GM19438 (cell line): ENCODE measurements around the gene BMAL2.
A peak's percentile ranks its signal among the peaks of the same experiment; 100 is the strongest.

ENCODE experiments used
- ATAC-seq: cut with Tn5 transposase; IDR thresholded peaks from one replicate; pipeline ENCODE4 v1.9.1; 2021; ENCODE audit warnings: low read depth; ENCODE audit not compliant: unreplicated experiment

The BMAL2 gene

DNA sequence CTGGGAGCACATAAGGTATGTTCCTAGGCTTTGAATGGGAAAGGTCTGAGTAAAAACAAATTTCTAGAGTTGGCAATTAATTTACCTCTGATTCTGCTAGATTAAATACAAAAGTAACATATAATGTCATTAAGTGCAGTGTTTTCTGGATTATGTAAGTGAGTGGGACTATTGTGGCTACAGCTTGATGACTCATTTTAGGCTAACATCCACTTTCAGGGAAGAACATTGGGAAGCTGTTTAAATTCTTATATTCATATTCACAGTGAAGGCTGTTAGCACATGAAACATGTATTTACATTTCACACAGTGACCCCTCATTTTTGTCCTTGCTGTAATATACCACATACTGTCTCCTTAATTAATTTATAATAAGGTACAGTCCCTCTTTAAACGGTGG lies 13.2 kb upstream of the BMAL2 start:
- ATAC-seq, result no peak

DNA sequence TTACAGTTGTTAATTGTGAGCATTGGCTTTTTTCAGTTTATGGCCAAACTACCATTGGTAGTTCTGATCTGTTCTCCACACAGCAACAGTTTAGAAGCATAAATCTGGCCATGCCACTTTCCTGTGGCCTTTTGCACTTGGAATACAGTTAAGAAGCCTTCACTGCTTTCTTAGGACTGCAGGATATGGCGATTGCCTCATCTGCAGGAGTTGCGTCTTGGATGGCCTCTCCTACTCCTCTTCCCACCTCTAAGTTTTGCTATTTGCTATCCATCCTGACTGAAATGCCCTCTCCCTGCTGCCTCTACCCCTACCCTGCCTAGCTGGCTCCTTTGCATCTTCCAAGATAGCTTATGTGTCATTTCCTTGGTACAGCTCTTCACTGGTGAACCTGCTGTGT lies 12.8 kb upstream of the BMAL2 start:
- no peak for ATAC-seq

DNA sequence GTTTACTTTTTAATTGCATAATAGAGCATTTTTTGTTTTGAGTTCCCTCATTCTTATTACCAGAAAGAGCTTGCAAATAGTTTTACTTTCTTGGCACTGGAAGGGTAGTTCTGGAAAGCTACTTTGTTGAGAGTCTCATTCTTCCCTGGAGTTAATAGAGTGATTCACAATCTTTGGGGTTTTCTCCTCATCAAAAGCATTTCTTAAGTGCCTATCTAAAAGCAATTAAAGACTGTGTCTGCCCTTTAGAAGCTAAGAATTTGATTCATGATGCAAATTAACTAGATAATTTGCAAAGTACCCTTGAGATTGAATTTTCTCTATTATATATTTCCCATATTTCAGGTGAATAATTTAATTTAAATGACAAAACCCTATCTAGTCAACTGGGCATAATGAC lies 8.1 kb upstream of the BMAL2 start:
- no peak for ATAC-seq

DNA sequence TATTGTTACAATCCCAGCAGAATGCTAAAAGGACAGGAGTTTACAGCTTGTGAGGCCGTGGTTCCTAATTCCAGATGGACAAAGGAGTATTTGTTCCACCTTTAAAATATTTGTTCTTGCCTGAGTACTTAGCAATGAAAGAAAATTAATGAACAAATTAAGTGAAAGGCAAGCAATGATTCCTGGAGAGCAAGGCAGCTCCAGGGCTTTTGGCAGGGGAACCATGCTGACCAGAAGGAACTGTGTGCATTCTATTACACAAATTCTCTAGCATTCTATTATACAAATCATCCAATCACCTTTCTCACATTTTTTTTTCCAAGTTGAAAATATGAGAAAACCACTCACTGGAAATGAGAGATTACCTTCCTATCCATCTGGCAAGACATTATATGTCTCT lies 1.8 kb upstream of the BMAL2 start:
- no peak for ATAC-seq

GRCh38 chr12:27331291-27331926 lies 1.2 kb upstream of the BMAL2 start:
- peak; percentile 43 for ATAC-seq

- ATAC-seq, result no peak
Observed at GRCh38 chr12:27331927-27332324, 710 bp upstream of the BMAL2 start.

DNA sequence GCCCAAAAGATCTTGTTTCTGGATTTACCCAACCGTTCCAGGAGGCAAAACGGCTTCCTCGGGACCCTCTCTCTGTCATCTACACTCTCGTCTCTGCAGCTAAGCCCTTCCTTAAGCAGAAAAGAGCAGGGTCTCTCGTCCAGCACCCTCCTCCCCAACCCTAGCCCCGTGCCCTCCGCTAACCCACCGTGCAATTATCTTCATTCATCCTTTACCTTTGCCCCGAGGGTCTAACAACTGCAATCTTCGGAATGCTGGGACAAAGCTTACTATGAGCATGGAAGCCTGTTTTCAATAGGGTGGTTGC lies 276 bp upstream of the BMAL2 start:
- ATAC-seq, result no peak

- no peak for ATAC-seq
Observed at GRCh38 chr12:27333403-27334009, 870 bp downstream of the BMAL2 start.

DNA sequence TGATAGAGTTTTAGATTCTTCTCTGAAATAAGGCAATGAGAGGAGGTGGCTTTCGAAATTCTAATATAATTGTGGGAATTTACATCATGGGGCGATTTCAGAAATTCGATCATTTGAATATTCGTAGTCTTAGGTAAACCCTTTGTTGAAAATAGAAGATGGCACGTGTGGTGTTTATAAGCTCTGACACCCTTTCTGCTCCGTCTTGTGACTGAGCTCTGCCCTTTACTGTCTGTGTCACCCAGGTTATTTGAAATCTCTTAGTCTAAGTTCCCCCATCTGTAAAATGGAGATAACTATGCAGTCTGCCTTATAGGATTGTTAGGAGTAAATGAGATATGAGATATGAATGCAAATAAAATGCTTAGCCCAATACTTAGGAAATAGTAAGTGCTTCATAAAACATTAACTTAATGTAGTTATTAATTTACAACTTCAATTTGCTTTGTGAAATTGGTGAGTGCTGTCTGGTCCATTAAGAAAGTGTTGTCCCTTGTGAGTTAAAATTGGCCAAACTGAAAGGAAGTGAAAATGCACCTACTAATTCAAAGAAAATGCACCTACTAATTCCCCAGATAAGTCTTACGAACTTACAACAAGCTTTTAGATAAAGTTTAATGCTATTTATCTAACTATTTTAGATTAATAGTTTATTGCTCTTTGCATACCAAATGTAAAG lies 1.5 kb downstream of the BMAL2 start:
- no peak for ATAC-seq

DNA sequence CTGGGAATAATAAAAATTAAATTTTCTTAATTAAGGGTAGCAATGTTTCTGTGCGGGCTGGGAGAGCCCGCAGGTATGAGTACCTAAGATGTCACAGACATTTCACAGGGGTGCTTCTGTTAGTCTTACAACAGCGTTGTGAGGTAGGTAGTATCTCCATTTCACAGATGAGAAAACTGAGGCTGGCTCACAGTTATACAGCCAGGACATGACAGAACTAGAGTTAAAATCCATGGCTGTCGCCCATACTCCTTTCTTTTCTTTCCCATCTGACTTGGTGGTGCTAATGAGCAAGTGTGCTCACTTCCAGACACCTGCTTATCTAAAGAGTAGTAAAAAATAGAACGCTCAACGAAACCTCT lies 2.1 kb downstream of the BMAL2 start:
- no peak for ATAC-seq

GRCh38 chr12:27335364-27336281 lies 3.0 kb downstream of the BMAL2 start:
- ATAC-seq, result no peak

GRCh38 chr12:27336282-27336653 lies 3.6 kb downstream of the BMAL2 start:
- ATAC-seq, result no peak

DNA sequence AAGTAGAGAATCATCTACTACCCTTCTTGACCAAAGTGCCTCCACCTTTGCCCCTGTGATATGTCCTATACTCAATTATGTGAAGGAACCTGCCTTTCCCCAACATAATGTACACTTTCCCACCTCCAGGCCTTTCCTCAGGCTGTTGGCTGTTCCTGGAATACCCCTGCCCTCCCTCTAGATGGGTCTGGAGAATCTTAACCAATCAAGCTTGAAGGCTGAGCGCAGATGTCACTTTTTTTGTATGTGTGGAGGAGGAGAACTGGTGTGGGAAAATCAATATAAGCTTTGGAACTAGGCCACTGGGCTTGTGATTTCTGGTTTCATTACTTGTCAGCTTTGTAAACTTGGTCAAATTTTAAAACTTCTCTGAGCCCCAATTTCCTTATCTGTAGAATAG lies 4.7 kb downstream of the BMAL2 start:
- ATAC-seq, result no peak

GRCh38 chr12:27338473-27338872 lies 5.8 kb downstream of the BMAL2 start:
- ATAC-seq, result no peak

DNA sequence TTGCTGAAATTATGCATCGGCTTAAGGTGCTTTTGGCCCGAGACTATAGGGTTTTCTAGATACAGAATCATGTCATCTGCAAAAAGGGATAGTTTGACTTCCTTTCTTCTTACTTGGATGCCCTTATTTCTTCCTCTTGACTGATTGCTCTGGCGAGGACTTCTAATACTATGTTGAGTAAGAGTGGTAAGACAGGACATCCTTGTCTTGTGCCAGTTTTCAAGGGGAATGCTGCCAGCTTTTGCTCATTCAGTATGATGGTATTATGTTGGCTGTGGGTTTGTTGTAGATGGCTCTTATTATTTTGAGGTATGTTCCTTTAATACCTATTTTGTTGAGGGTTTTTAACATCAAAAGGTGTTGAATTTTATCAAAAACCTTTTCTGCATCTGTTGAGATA lies 8.3 kb downstream of the BMAL2 start:
- ATAC-seq, result no peak

DNA sequence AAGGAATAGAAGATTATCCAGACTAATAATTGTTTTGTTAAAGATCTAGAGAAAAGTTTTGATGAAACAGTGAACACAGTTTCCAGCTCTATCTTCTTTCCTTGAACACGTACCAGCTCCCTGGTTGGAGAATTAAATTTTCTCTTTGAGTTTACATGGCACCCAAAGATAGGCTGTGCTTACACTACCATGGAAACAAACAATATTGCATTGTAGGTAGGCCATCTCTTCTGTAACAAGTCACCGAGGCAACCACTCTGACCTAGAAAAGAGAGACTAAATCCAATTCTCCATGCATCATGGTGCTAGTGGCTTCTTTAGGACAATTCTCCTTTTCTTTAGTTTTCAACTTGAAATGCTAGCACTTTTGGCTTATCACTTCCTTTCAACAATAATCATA lies 9.9 kb downstream of the BMAL2 start:
- ATAC-seq, result no peak

DNA sequence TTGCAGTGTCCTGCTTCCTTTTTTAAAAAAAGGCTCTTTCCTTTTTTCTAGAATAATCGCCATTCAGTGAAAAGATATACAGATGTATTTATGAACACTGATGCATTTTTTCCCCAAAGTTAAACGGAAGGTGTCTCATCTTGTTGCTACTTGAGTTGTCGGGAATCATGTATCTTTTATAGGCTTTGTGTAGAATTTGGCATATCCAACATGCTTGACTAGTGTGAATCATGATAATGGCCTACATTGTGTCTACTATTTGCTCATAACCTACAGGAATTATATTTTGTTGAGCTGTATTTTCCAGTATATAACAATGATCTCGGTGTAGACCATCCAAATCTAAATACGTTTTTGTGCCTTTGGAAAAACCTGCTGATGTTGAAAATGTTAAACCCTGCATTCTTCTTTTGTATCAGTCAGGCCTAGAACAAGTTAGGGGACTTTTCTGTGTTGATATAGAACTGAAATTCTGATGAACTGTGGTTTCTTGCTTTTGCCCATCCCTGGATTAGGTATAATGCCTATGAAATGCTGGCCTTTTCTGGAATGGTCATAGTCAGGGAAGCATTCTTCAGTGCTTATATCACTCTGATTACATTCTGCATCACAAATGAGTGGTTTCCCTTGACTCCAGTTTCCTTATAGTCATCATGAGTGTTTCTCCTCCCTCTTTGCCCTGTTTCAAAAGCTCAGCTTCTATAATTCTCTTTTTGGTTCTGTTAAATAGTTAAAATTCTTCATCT lies 10.8 kb downstream of the BMAL2 start:
- ATAC-seq, result no peak

GRCh38 chr12:27344246-27344645 lies 11.6 kb downstream of the BMAL2 start:
- no peak for ATAC-seq

GRCh38 chr12:27344760-27345159 lies 12.1 kb downstream of the BMAL2 start:
- ATAC-seq, result no peak

DNA sequence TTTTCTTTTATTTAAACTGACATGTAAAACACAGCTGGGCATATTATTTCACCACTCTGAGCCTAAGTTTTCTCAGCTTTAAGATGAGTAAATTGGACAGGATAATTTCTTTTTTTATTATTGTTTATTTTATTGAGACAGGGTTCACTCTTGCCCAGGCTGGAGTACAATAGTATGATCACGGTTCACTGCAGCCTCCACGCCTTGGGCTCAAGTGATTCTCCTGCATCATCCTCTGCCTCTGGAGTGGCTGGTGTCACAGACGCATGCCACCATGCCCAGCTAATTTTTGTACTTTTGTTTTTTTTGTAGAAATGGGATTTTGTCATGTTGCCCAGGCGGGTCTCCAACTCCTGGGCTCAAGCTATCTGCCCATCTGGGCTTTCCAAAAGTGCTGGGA lies 12.7 kb downstream of the BMAL2 start:
- ATAC-seq, result no peak

GRCh38 chr12:27347779-27348178 lies 15.1 kb downstream of the BMAL2 start:
- no peak for ATAC-seq
